H1 (cell line): ENCODE data around the gene CCDC91.

Experiments
- BACH1 ChIP-seq: IDR thresholded peaks from 2 replicates; pipeline ENCODE4 v1.6.1; 2012; ENCODE audit warnings: low read length, improper control_type of control experiment
- CEBPB ChIP-seq: IDR thresholded peaks from 2 replicates; pipeline ENCODE4 v1.6.1; 2012; ENCODE audit warnings: low read depth, low read length
- CTCF ChIP-seq, 3 experiments: IDR thresholded peaks; 1 replicate in 2 of 3; 2 replicates in 1 of 3; pipeline versions ENCODE4 v1.5.1 to v1.6.1; 2011; ENCODE audit warnings: low read length in 3 of 3, mild to moderate bottlenecking in 3 of 3, inconsistent platforms in 2 of 3, low read depth in 1 of 3, moderate library complexity in 1 of 3; ENCODE audit not compliant: insufficient read depth in 1 of 3; ENCODE audit errors: control extremely low read depth in 1 of 3
- GTF2F1 ChIP-seq: IDR thresholded peaks from 2 replicates; pipeline ENCODE4 v1.6.1; 2012; ENCODE audit warnings: low read depth, low read length, improper control_type of control experiment, borderline replicate concordance
- JUND ChIP-seq: IDR thresholded peaks from 2 replicates; pipeline ENCODE4 v1.6.1; 2011; ENCODE audit warnings: mild to moderate bottlenecking, improper control_type of control experiment, low read length
- KDM5A ChIP-seq: fragments of 200-600 bp; IDR thresholded peaks from 2 replicates; pipeline ENCODE4 v1.7.1; 2012; ENCODE audit warnings: mild to moderate bottlenecking, low read length, inconsistent platforms, mixed read lengths
- POLR2A ChIP-seq, 2 experiments: IDR thresholded peaks; 1 replicate in 1 of 2; 2 replicates in 1 of 2; pipeline ENCODE4 v1.6.1; 2011; ENCODE audit warnings: low read depth in 2 of 2, low read length in 2 of 2, mild to moderate bottlenecking in 2 of 2; ENCODE audit errors: control extremely low read depth in 1 of 2
- SRF ChIP-seq: IDR thresholded peaks from 2 replicates; pipeline ENCODE4 v1.6.1; 2011; ENCODE audit warnings: mild to moderate bottlenecking, low read depth, low read length, moderate library complexity

- TF ChIP-seq JUND (no peak), KDM5A (no peak), GTF2F1 (no peak), CTCF (IDR thresholded peaks at IDR 0.05; ENCODE audit: control extremely low read depth in 1 of 3, insufficient read depth in 1 of 3, low read depth in 1 of 3, low read length in 3 of 3) (no peak), CEBPB (no peak), POLR2A (IDR thresholded peaks at IDR 0.05; ENCODE audit: control extremely low read depth in 1 of 2, low read depth in 2 of 2, low read length in 2 of 2) (no peak), BACH1 (no peak), SRF (no peak)
Measured at GRCh38 chr12:28543021-28543890, 353.0 kb downstream of the CCDC91 start.
